Neuron (in vitro differentiated cells): ENCODE results near the gene EIF4H.
"Not testable (repeated sequence)": the region's sequence is repeated elsewhere in the genome, so short reads cannot be mapped to it uniquely, and the experiment has no call there.

Source experiments
- H2AFZ ChIP-seq: one replicate; pipeline ENCODE4 v1.6.1; 2013; ENCODE audit warnings: low read depth, mild to moderate bottlenecking, inconsistent platforms, low read length, moderate library complexity
- H3K27me3 ChIP-seq: one replicate; pipeline ENCODE4 v1.6.1; 2013; ENCODE audit warnings: low read length; ENCODE audit not compliant: insufficient read depth
- H3K36me3 ChIP-seq: one replicate; pipeline ENCODE4 v1.6.1; 2013; ENCODE audit warnings: low read length; ENCODE audit not compliant: insufficient read depth
- H3K4me1 ChIP-seq: one replicate; pipeline ENCODE4 v1.6.1; 2013; ENCODE audit warnings: low read length; ENCODE audit not compliant: insufficient read depth
- H3K4me3 ChIP-seq: 2 replicates; pipeline ENCODE4 v1.5.1; 2013; ENCODE audit warnings: mild to moderate bottlenecking, low read length, moderate library complexity
- H3K9me3 ChIP-seq: one replicate; pipeline ENCODE4 v1.6.1; 2013; ENCODE audit warnings: low read length

EIF4H gene

GRCh38 chr7:74155810-74156395 is 18.3 kb upstream of the EIF4H start:
- Histone ChIP-seq H3K36me3 (no peaks in the 10 kb centered on the region), H3K27me3 (no peaks in the 10 kb centered on the region), H3K9me3 (no peaks in the 10 kb centered on the region), H3K4me3 (no peak overlapping the region), H3K4me1 (peaks cover 14% of the 10 kb centered on the region), H2AFZ (no peak overlapping the region)

DNA sequence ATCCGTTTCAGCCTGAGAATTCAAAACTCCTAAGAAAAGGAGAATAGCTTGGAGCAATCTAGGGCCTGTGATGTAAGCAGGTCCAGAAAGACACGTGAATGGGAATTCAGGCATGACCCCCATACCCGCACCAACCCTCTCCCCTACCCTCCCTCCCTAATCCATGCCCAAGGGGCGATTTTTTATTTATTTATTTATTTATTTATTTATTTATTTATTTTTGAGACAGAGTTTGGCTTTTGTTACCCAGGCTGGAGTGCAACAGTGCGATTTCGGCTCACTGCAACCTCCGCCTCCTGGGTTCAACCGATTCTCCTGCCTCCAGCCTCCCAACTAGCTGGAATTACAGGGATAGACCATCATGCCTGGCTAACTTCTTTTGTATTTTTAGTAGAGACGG is 16.6 kb upstream of the EIF4H start:
- no peaks in the 10 kb centered on the region for H3K27me3 ChIP-seq
- peaks cover 14% of the 10 kb centered on the region for H3K4me1 ChIP-seq
- H3K9me3 ChIP-seq: no peaks in the 10 kb centered on the region
- no peak overlapping the region for H2AFZ ChIP-seq
- H3K4me3 ChIP-seq: no peak overlapping the region
- no peaks in the 10 kb centered on the region for H3K36me3 ChIP-seq

DNA sequence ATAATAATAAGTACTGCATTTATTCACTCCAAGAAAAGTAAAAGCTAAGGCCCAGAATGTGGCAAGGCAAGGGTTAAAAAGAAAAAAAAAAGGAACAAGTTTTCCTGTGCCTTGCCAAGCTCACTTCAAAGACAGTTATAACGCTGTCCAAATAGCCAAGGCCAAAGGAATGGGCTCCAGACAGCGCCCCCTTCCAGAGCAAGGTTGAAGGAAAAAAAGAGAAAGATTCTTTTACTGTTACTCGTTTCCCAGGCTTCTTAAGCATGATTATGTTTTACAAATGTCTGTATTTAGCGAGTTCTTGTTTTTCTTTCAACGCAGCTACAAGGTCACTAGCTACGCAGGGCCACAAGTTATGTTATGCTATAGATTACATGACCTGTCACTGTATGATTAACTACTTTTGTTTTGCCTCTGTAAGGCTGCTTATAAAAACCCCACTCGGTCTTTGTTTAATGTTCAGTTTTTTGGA is 9.1 kb upstream of the EIF4H start:
- Histone ChIP-seq H3K4me1 (peaks cover 9% of the 10 kb centered on the region), H3K27me3 (no peaks in the 10 kb centered on the region), H3K4me3 (no peak overlapping the region), H3K9me3 (no peaks in the 10 kb centered on the region), H3K36me3 (no peaks in the 10 kb centered on the region), H2AFZ (no peak overlapping the region)

- no peaks in the 10 kb centered on the region for H3K9me3 ChIP-seq
- no peak overlapping the region for H2AFZ ChIP-seq
- no peaks in the 10 kb centered on the region for H3K36me3 ChIP-seq
- H3K4me1 ChIP-seq: no peaks in the 10 kb centered on the region
- no peaks in the 10 kb centered on the region for H3K27me3 ChIP-seq
- H3K4me3 ChIP-seq: no peak overlapping the region
Observed at GRCh38 chr7:74165867-74166593, 8.1 kb upstream of the EIF4H start.

GRCh38 chr7:74167324-74167723 is 6.8 kb upstream of the EIF4H start:
- H3K9me3 ChIP-seq, H3K27me3 ChIP-seq, H3K4me3 ChIP-seq, H3K36me3 ChIP-seq, H3K4me1 ChIP-seq, H2AFZ ChIP-seq: not testable (repeated sequence)

DNA sequence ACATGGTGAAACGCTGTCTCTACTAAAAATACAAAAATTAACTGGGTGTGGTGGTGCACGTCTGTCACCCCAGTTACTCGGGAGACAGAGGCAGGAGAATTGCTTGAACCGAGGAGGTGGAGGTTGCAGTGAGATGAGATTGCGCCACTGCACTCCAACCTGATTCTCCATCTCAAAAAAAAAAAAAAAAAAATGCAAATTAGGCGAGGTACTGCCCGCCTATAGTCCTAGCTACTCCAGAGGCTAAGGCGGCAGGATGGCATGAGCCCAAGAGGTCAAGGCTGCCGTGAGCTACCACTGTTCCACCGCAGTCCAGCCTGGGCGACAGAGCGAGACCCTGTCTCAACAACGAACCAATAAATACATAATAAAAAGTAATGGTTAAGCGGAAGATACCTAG is 1.1 kb upstream of the EIF4H start:
- Histone ChIP-seq H3K4me3 (peak overlapping the region; percentile 98), H3K9me3 (no peaks in the 10 kb centered on the region), H3K4me1 (peaks cover 23% of the 10 kb centered on the region), H2AFZ (peak overlapping the region; percentile 52), H3K36me3 (peaks cover 9% of the 10 kb centered on the region), H3K27me3 (no peaks in the 10 kb centered on the region)

- Histone ChIP-seq H2AFZ (peak overlapping the region; percentile 52), H3K9me3 (no peaks in the 10 kb centered on the region), H3K4me3 (peak overlapping the region; percentile 98), H3K27me3 (no peaks in the 10 kb centered on the region), H3K36me3 (peaks cover 11% of the 10 kb centered on the region), H3K4me1 (peaks cover 24% of the 10 kb centered on the region)
Observed at GRCh38 chr7:74173491-74173865, 678 bp upstream of the EIF4H start.

- H3K9me3 ChIP-seq: no peaks in the 10 kb centered on the region
- no peak overlapping the region for H2AFZ ChIP-seq
- H3K36me3 ChIP-seq: peaks cover 20% of the 10 kb centered on the region
- H3K4me3 ChIP-seq: peak overlapping the region; percentile 98
- no peaks in the 10 kb centered on the region for H3K27me3 ChIP-seq
- H3K4me1 ChIP-seq: peaks cover 27% of the 10 kb centered on the region
Observed at GRCh38 chr7:74174606-74175082, 488 bp downstream of the EIF4H start.

GRCh38 chr7:74175340-74175739 is 1.2 kb downstream of the EIF4H start:
- peaks cover 27% of the 10 kb centered on the region for H3K4me1 ChIP-seq
- H3K9me3 ChIP-seq: no peaks in the 10 kb centered on the region
- peaks cover 25% of the 10 kb centered on the region for H3K36me3 ChIP-seq
- H2AFZ ChIP-seq: no peak overlapping the region
- H3K4me3 ChIP-seq: peak overlapping the region; percentile 98
- H3K27me3 ChIP-seq: no peaks in the 10 kb centered on the region

DNA sequence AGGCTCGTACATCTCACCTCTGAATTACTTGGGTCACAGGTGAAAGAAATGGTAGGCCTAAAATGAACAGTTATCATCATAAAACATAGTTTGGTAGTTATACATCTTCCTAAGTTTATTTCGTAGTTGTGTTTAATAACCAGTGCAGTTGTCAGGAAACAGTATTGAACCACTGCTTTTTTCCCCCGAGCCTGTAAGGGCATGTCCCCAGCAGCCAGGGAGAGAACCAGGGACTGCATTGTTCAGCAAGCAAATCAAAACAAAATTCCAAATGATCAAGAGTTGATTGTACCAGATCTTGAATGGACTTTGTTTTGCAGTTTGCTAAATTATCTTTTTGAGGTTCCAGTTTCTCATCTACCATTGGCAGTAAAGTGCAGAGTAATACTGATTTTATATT is 2.4 kb downstream of the EIF4H start:
- Histone ChIP-seq H3K4me3 (peak overlapping the region; percentile 5), H2AFZ (no peak overlapping the region), H3K4me1 (peaks cover 27% of the 10 kb centered on the region), H3K27me3 (no peaks in the 10 kb centered on the region), H3K36me3 (peaks cover 25% of the 10 kb centered on the region), H3K9me3 (no peaks in the 10 kb centered on the region)

DNA sequence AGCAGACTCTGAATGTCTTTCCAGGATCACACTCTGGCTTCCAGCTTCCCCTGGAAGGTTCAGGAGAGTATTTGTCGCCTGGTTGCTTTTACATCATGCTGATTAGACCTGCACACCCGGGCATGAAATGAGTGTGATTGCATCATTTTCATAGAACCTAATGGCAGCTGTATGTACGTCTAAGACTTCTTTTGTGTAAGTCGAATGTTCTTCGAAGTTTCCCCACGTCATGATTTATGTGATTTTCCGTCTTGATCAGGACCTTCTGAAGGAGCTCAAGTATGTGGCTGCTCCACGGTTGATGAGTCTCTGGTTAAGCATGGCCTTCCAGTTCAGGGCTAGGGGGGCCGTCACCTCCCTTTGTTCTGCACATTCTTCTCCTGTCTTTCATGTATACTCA is 4.5 kb downstream of the EIF4H start:
- H3K9me3 ChIP-seq: no peaks in the 10 kb centered on the region
- H3K4me1 ChIP-seq: peaks cover 22% of the 10 kb centered on the region
- H3K36me3 ChIP-seq: peaks cover 32% of the 10 kb centered on the region
- no peak overlapping the region for H3K4me3 ChIP-seq
- H2AFZ ChIP-seq: no peak overlapping the region
- H3K27me3 ChIP-seq: no peaks in the 10 kb centered on the region

DNA sequence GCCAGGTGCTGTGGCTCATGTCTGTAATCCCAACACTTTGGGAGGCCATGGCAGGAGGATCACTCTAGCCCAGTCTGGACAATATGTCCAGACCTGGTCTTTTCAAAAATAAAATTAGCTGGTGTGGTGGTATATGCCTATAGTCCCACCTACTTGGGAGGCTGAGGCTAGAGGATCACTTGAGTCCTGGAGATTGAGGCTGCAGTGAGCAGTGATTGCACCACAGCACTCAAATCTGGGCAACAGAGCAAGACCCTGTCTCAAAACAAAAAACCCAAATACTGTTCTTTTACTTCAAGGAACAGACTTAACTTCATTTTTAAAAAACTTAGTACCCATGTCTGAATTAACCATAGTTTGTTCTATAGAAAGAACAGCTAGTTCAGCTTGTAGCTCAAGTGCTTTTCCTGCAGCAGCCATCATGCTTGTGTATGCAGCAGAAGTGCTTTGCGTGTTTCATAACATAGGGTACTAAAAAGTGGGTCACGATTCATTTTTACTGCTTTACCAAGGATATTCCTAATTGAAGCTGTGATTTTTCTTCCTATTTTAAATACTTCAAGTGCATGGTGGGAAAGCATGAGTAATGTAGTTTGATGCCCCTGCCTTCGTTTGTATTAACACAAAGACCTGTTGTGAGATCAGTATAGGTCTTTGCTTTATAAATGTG is 5.9 kb downstream of the EIF4H start:
- Histone ChIP-seq H3K27me3 (no peaks in the 10 kb centered on the region), H2AFZ (no peak overlapping the region), H3K36me3 (peaks cover 41% of the 10 kb centered on the region), H3K9me3 (no peaks in the 10 kb centered on the region), H3K4me3 (no peak overlapping the region), H3K4me1 (peaks cover 22% of the 10 kb centered on the region)

DNA sequence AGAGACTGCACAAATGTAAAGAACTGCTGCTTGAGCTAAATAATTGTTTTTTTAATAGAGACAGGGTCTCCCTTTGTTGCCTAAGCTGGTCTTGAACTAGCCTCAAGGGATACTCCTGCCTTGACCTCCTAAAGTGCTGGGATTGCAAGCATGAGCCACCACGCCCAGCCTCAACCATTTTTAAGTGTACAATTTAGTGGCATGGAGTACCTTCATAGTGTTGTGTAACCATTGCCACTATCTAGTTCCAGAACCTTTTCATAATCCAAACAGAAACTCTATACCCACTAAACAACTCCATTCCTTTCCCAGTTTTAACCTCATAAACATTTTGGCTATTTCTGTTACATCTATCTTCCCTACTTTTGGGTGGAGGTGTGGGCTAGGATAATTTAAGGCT is 6.7 kb downstream of the EIF4H start:
- Histone ChIP-seq H3K4me3 (no peak overlapping the region), H3K4me1 (peaks cover 14% of the 10 kb centered on the region), H2AFZ (no peak overlapping the region), H3K27me3 (no peaks in the 10 kb centered on the region), H3K9me3 (no peaks in the 10 kb centered on the region), H3K36me3 (peaks cover 42% of the 10 kb centered on the region)
